GM12872 (cell line): ENCODE measurements around the gene PPM1H.

ENCODE experiments used
- TF ChIP-seq, protein P1 (sequence below): IDR thresholded peaks from 3 replicates; pipeline ENCODE4 v1.5.1; 2011; ENCODE audit warnings: low read depth, mild to moderate bottlenecking, low read length, moderate library complexity; ENCODE audit not compliant: insufficient read depth

Gene PPM1H

GRCh38 chr12:62686938-62687337 lies 248.0 kb downstream of the PPM1H start:
- TF ChIP-seq, protein P1, sequence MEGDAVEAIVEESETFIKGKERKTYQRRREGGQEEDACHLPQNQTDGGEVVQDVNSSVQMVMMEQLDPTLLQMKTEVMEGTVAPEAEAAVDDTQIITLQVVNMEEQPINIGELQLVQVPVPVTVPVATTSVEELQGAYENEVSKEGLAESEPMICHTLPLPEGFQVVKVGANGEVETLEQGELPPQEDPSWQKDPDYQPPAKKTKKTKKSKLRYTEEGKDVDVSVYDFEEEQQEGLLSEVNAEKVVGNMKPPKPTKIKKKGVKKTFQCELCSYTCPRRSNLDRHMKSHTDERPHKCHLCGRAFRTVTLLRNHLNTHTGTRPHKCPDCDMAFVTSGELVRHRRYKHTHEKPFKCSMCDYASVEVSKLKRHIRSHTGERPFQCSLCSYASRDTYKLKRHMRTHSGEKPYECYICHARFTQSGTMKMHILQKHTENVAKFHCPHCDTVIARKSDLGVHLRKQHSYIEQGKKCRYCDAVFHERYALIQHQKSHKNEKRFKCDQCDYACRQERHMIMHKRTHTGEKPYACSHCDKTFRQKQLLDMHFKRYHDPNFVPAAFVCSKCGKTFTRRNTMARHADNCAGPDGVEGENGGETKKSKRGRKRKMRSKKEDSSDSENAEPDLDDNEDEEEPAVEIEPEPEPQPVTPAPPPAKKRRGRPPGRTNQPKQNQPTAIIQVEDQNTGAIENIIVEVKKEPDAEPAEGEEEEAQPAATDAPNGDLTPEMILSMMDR: no peak

DNA sequence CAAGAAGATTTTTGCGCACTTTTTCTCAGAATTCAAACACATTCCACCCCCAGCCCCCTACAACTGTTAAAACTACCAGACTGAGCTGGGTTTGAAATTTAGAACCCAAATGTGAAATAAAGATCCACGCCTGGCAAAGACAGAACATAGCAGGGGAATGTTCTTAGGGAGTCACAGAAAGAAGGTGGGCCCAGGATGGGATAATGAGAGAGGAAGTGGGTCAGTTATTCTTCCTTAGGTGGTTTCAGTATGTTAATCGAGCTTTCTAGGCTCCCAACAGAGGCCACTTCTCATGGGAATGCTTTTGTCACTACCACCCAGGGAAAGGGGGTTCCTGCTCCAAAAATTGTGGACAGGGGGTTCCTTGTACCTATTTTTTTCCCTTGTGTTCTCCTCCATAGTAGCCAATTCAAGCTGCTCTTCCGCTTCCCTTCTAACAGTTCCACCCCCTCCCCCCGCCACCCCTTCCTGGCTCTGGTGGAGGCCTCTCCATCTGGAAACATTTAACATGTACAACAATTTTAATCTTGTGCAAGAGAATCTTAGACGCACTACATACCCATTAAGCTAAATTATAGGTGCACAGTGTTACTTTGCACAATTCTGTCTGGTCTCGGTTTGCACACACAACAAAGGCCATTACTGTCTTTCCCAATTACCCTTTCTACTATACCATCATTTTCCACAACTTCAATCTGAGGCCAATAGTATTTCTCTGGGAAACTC lies 250.2 kb downstream of the PPM1H start:
- TF ChIP-seq, protein P1: no peak

DNA sequence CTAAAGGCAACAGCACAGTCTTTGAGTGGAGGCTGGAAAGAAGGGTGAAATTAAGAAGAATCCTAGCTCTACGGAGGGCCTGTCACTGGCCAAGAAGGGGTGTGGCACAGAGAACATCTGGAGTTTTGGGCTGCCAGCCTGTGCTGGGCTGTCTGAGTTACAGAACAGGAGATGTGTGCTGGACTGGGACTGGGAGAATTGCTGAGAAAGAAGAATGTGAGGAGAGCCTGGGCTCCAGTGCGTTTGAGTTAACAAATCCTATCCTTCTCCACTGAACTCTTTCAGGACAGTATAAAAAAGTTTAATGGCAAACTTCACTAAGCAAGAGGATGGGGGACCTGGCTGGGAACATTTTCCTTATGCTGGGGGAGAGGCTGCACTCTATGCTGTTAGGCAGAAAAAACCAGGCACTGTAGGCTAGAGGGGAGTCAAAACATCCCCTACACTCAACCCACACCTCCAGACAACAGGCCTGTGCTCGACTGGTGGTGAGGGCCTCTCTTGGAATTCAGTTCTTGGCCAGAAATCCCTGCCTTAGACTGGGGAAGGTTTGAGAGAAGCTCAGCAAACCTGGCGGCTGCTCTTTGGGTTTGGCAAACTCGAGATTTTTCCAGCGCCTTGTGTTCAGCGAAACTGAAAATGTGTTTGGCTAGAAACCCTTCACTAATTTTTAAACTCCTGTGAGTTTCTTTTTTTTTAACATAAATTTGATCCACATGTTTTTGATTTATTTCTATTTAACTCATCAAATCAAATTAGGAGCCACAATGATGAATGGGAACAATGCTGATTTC lies 251.0 kb downstream of the PPM1H start:
- TF ChIP-seq, protein P1: no peak

GRCh38 chr12:62681306-62681705 lies 253.6 kb downstream of the PPM1H start:
- TF ChIP-seq, protein P1: no peak

DNA sequence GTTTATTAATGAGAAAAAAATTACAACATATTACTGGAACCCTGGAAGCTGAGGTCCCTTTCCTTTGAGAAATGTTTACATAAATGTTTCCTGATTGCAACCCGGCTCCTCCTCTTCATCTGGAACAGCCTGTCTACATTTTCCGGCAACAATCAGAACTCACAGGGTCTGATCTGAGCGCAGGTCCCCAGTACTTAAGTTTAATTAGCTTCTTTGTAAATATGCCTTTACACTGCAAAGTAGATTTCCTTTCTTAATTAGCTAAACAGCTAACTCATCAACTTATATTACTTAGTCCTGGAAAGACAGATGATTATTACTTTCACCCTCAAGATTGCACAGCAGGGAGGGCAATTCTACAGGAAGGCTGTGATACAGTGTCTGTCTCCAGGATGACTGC lies 255.3 kb downstream of the PPM1H start:
- TF ChIP-seq, protein P1: no peak

DNA sequence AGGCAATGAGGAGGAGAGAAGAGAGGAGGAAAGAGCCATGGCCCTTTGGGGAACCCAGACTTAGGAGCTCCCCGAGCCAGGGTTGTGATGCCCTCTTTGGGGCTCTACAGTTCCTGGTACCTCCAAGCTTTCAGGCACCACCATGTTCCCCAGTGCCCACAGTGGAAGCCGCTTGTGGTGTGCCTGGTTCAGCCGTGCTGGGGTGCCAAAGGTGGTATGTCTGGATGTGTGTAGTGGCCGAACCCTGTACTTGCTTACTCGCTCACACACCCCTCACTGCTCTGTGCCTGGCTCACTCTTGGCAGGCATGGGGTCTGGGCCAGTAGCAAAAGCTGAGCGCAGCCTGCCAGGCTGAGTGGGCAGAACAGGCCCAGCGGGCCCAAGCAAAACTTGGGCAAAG lies 257.6 kb downstream of the PPM1H start:
- TF ChIP-seq, protein P1: no peak

DNA sequence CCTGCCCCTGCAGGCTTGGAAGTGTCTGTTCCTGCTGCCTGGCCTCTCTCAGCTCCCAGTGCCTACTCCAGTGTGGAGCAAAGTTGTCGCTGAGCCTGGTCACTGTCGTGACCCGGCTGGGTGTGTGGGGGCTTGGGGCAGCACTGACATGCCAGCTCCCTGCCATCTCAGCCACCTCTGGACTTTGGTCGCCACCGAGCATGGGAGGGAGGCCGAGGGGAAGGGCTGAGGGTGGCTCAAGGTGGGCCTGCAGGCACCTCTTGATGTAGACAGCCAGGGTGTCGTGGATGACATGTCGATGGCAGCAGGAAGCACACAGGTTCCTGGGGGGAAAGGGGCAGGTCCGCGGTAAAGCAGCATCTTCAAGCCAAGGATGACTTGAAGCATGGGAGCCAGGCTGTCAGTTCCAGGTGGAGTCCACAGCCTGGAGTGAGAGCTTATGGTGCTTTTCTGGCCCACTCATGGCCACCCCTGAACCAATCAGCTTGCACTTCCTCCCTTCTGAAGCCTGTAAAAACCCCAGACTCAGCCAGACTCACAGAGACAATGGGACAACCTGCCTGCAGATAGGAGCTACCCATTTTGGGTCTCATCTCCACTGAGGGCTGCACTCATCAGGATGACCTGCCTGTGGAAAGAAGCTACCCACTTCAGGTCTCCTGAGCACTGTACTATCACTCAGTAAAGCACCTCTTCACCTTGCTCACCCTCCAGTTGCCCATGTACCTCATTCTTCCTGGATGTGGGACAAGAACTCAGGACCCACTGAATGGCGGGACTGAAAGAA lies 258.2 kb downstream of the PPM1H start:
- TF ChIP-seq, protein P1: no peak
